HG02943 (cell line): ENCODE data around the gene VEPH1.

Experiments
- ATAC-seq: cut with Tn5 transposase; IDR thresholded peaks from one replicate; pipeline ENCODE4 v1.9.1; 2021; ENCODE audit warnings: mild to moderate bottlenecking, low read depth, moderate library complexity; ENCODE audit not compliant: unreplicated experiment

Gene VEPH1

GRCh38 chr3:157479464-157480243, 23.6 kb downstream of the VEPH1 start:
- ATAC-seq: no peak

- no peak for ATAC-seq
These were observed 25.8 kb downstream of the VEPH1 start for GRCh38 chr3:157477441-157477840.

GRCh38 chr3:157475921-157476414, 27.2 kb downstream of the VEPH1 start:
- no peak for ATAC-seq

- ATAC-seq: no peak
These were observed 30.6 kb downstream of the VEPH1 start for GRCh38 chr3:157472648-157473047.

- no peak for ATAC-seq
These were observed 32.2 kb downstream of the VEPH1 start for GRCh38 chr3:157471064-157471463.

- no peak for ATAC-seq
These were observed 33.5 kb downstream of the VEPH1 start for GRCh38 chr3:157469561-157470294.

GRCh38 chr3:157467200-157467599, 36.0 kb downstream of the VEPH1 start:
- ATAC-seq: no peak

- no peak for ATAC-seq
These were observed 37.5 kb downstream of the VEPH1 start for GRCh38 chr3:157465741-157466140.

- no peak for ATAC-seq
These were observed 38.9 kb downstream of the VEPH1 start for GRCh38 chr3:157464321-157464720.

GRCh38 chr3:157463816-157464215, 39.4 kb downstream of the VEPH1 start:
- no peak for ATAC-seq

GRCh38 chr3:157460253-157460652, 43.0 kb downstream of the VEPH1 start:
- ATAC-seq: no peak

- no peak for ATAC-seq
These were observed 43.5 kb downstream of the VEPH1 start for GRCh38 chr3:157459706-157460105.

GRCh38 chr3:157453824-157454223, 49.4 kb downstream of the VEPH1 start:
- ATAC-seq: no peak

GRCh38 chr3:157452097-157452496, 51.1 kb downstream of the VEPH1 start:
- no peak for ATAC-seq

GRCh38 chr3:157447026-157447694, 56.1 kb downstream of the VEPH1 start:
- ATAC-seq: no peak

GRCh38 chr3:157445857-157446256, 57.4 kb downstream of the VEPH1 start:
- no peak for ATAC-seq

GRCh38 chr3:157444797-157445184, 58.4 kb downstream of the VEPH1 start:
- no peak for ATAC-seq

- no peak for ATAC-seq
These were observed 59.1 kb downstream of the VEPH1 start for GRCh38 chr3:157443905-157444796.

GRCh38 chr3:157442729-157443128, 60.5 kb downstream of the VEPH1 start:
- ATAC-seq: no peak

GRCh38 chr3:157441102-157441624, 62.1 kb downstream of the VEPH1 start:
- no peak for ATAC-seq
